NCI-H774 (cell line): ENCODE measurements around the gene RFK.
"Not testable (repeated sequence)": the region's sequence is repeated elsewhere in the genome, so short reads cannot be mapped to it uniquely, and the experiment has no call there.

ENCODE experiments used
- DNase-seq: peaks from one replicate; lab custom pipeline; 2025; lab: John Stamatoyannopoulos, UW

The RFK gene

GRCh38 chr9:76394195-76394959, at the start of gene RFK:
RFK (minus strand) TSS chr9:76394426; CDS start chr9:76394171, 255 bp downstream.
- peak; percentile 86 for DNase-seq

GRCh38 chr9:76443887-76444286, 49.7 kb upstream of the RFK start:
- DNase-seq, result no peak

GRCh38 chr9:76441551-76442322, 47.5 kb upstream of the RFK start:
- DNase-seq, result no peak

GRCh38 chr9:76438841-76439588, 44.8 kb upstream of the RFK start:
- no peak for DNase-seq

- not testable (repeated sequence) for DNase-seq
Observed at GRCh38 chr9:76437017-76437699, 42.9 kb upstream of the RFK start.

GRCh38 chr9:76434897-76435296, 40.7 kb upstream of the RFK start:
- not testable (repeated sequence) for DNase-seq

- no peak for DNase-seq
Observed at GRCh38 chr9:76433836-76434235, 39.6 kb upstream of the RFK start.

GRCh38 chr9:76433406-76433805, 39.2 kb upstream of the RFK start:
- DNase-seq, result no peak

GRCh38 chr9:76431601-76432000, 37.4 kb upstream of the RFK start:
- no peak for DNase-seq

GRCh38 chr9:76426807-76427419, 32.7 kb upstream of the RFK start:
- DNase-seq, result no peak

- no peak for DNase-seq
Observed at GRCh38 chr9:76425677-76426453, 31.6 kb upstream of the RFK start.

- DNase-seq, result no peak
Observed at GRCh38 chr9:76424491-76424890, 30.3 kb upstream of the RFK start.

GRCh38 chr9:76423216-76424177, 29.3 kb upstream of the RFK start:
- peak; percentile 19 for DNase-seq

- no peak for DNase-seq
Observed at GRCh38 chr9:76419782-76420380, 25.7 kb upstream of the RFK start.

GRCh38 chr9:76417394-76417793, 23.2 kb upstream of the RFK start:
- no peak for DNase-seq

GRCh38 chr9:76415731-76416130, 21.5 kb upstream of the RFK start:
- DNase-seq, result peak; percentile 58

GRCh38 chr9:76415154-76415553, 20.9 kb upstream of the RFK start:
- no peak for DNase-seq

- no peak for DNase-seq
Observed at GRCh38 chr9:76414661-76415060, 20.4 kb upstream of the RFK start.

- DNase-seq, result no peak
Observed at GRCh38 chr9:76413658-76414057, 19.4 kb upstream of the RFK start.
